GM18858 (cell line): ENCODE measurements around the gene CCL22.
"Not testable (repeated sequence)": the region's sequence is repeated elsewhere in the genome, so short reads cannot be mapped to it uniquely, and the experiment has no call there.

Experiments
- ATAC-seq: cut with Tn5 transposase; IDR thresholded peaks from one replicate; pipeline ENCODE4 v1.9.1; 2021; ENCODE audit not compliant: unreplicated experiment

Gene CCL22

GRCh38 chr16:57391300-57391699 lies 32.7 kb downstream of the CCL22 start:
- ATAC-seq, result no peak

DNA sequence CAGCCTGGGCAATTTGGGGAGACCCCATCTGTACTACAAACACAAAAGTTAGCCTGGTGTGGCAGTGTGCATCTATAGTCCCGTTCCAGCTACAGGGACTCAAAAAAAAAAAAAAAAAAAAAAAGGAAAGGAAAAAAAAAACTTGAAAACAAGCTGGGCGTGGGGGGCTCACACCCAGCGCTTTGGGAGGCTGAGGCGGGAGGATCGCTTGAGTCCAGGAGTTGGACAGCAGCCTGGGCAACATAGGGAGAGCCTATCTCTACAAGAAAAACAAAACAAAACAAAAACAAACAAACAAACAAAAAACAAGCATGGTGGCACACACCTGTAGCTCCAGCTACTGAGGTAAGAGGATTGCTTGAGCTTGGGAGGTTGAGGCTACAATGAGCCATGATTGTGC lies 33.1 kb downstream of the CCL22 start:
- no peak for ATAC-seq

GRCh38 chr16:57392694-57393093 lies 34.1 kb downstream of the CCL22 start:
- ATAC-seq, result no peak

GRCh38 chr16:57394444-57394843 lies 35.9 kb downstream of the CCL22 start:
- no peak for ATAC-seq

DNA sequence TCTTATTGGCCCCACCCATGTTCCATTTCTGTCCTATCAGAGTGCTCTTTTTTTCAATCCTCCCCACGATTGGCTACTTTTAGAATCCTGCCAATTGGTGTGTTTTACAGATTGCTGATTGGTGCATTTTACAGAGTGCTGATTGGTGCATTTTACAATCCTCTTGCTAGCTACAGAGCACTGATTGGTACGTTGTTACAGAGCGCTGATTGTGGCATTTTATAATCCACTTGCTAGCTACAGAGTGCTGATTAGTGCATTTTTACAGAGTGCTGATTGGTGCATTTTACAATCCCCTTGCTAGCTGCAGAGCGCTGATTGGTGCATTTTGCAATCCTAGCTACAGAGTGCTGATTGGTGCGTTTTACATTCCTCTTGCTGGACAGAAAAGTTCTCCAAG lies 36.4 kb downstream of the CCL22 start:
- no peak for ATAC-seq

GRCh38 chr16:57396786-57397185 lies 38.2 kb downstream of the CCL22 start:
- ATAC-seq, result no peak

GRCh38 chr16:57397493-57397892 lies 38.9 kb downstream of the CCL22 start:
- ATAC-seq, result not testable (repeated sequence)

GRCh38 chr16:57401943-57402640 lies 43.5 kb downstream of the CCL22 start:
- no peak for ATAC-seq

DNA sequence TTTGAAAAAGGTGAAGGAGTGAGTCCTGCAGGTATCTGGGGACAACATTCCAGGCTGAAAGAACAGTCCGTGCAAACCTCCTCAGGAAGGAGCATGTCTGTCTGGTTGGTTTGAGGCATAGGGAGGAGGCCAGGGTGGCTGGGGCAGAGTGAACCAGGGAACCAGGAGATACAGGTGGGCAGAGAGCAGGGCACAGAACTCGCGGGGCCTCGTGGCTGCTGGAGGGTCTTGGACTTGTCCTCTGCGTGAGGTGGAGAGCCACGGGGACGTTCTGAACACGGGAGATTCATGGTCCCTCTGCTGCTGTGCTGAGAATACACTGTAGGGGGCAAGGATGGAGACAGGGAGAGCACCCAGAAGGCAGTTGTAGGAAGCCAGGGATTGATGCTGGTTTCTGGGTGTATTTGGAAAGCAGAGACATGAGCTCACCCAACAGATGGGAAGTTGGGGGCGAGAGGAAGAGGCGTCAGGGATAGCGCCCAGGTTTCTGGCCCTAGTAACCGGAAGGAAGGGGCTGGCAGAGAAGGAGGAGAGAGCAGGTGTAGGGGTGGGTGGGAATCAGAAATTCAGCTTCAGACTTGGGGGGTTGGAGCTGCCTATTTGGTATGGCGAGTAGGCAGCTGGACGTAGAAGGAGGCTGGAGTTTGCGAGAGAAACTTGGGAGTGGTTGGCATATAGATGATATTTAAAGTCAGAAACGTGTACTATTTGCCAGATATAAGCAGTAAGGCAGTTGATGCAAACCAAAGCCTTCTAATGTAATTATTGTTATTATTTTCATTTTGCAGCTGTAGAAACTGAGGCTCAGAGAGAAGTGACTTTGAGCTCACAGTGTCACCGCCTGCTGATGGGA lies 45.6 kb downstream of the CCL22 start, which contains the start of gene CCL17:
TSS of gene CCL17 (plus strand) at position 803 of the 853 bp plus-strand sequence. CDS start 9,166 bp downstream, outside the sequence.
- ATAC-seq, result no peak

GRCh38 chr16:57405097-57405496 lies 46.5 kb downstream of the CCL22 start:
- ATAC-seq, result no peak

DNA sequence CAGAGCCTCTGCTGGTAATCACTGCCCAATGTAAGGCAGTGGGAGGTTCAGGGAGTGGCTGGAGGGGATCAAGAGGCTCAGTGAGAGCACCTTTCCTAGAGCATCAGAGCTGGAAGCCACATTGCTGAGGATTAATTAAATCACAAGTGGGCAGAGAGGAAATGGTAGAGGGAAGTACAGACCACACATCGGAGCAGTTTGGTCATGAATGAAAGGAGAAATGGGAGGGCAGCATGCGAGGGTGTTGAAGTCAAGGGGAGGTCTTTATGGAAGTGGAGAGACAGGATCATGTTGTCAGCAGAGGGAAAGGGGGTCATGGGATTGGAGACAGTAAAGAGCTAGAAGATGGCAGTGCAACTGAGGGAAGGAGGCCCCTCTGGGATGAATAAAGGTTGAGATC lies 48.3 kb downstream of the CCL22 start:
- ATAC-seq, result no peak

DNA sequence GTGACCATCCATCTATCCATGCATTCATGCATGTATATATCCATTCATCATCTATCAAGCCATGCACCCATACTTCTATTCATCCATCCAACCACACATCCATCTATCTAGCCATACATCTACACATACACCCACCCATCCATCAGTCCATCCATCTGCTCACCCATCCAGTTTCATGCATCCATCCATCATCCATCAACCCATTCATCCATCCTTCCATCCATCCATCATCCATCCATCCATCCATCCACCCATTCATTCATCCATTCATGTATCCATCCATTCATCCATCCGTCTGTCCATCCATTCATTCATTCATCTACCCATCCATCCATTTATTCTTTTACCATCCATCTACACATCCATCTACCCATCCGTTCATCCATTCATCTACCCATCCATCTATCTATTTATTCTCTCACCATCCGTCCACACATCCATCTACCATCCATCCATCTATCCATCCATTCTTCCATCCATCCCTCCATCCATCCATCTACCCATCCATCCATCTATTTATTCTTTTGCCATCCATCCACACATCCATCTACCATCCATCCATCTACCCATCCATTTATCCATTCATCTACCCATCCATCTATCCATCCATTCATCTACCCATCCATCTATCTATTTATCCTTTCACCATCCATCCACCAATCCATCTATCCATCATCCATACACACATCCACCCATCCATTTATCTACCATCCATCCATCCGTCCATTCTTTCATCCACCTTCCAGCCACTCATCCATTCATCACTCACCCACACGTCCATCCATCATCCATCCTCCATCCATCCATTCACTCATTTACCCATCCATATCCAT lies 49.2 kb downstream of the CCL22 start:
- ATAC-seq, result no peak

DNA sequence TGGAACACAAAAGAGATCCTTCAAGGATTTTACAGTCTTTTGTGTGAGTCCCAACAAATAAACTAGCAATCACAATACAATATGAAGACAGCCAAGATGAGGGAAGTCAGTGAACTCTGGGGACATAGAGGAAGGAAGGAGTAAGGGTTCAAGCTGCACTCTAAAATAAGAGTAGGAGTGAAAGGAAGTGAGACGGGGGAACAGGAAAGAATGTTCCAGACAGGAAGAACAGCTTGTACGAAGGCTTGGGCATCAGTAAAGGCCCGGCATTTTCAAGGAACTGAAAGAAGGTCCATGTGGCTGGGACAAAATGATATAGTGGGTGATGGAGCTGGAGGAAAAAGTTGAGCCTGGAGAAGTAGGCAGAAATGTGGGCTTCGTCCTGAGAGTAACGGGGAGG lies 50.5 kb downstream of the CCL22 start:
- ATAC-seq, result no peak

- no peak for ATAC-seq
These were observed 51.4 kb downstream of the CCL22 start for GRCh38 chr16:57409870-57410587.

DNA sequence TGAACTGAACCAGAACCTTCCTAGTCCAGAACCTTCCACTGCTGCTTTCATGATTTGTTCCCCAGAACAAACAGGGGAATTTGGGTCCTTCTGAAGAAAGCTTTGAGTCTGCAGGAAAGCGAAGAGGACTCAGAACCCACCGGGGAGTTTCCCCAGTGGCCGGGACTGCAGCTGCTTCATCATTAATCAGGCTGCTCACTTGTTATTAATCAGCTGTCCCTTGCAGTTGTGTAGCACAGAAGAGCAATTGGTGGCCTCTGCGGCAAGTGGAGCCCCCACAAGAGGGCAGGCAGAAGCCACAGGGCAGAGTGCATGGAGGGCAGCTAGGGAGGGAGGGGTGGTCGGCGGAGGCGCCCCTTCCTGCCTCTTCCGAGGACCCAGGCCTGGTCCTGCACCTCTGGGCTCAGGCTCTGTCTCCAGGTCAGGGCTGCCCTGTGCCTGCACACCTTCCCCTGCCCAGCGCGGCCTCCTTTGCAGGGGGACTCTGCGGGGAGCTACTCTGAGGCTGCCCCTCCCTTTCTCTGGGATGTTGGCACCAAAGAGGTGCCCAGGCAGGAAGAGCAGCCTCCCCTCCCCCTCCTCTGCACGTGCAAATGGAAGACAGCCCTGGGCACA lies 52.9 kb downstream of the CCL22 start:
- no peak for ATAC-seq

- ATAC-seq, result no peak
These were observed 54.0 kb downstream of the CCL22 start for GRCh38 chr16:57412584-57412983.

GRCh38 chr16:57413301-57413730 lies 54.7 kb downstream of the CCL22 start:
- peak; percentile 82 for ATAC-seq

- no peak for ATAC-seq
These were observed 55.1 kb downstream of the CCL22 start for GRCh38 chr16:57413733-57414132.
